Measurements from ENCODE around the gene ZNF396.

ZNF396 gene

GRCh38 chr18:35389095-35389618 is 12.0 kb upstream of the ZNF396 start:
- Histone ChIP-seq H3K4me1 (no peaks in the 10 kb centered on the region), H3K36me3 (no peaks in the 10 kb centered on the region), H3K9me3 (no peaks in the 10 kb centered on the region), H3K4me3 (ENCODE audit: low read depth, low read length) (no peak overlapping the region), H3K27me3 (no peaks in the 10 kb centered on the region; the same call in 1 of the 2 replicates)
- no peak for TF ChIP-seq CTCF (IDR thresholded peaks at IDR 0.05; ENCODE audit: low read depth, low read length)
- DNase-seq = no peak

DNA sequence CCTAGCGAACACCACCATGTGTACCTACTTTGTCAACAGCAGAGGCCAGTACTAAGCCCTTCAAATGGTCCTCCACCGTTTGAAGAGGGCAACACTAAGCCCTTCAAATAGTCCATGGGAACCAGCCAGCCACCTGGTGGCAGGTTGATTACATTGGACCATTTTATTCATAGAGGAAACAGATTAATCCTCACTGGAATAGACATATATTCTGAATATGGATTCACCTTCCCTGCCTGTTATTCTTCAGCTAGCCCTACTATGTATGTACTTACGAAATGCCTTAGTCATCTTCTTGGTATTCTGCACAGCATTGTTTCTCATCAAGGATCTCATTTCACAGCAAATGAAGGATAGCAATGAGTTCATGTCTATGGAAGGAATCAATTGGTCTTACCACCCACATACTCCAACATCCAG is 10.0 kb upstream of the ZNF396 start:
- H3K36me3 ChIP-seq = no peaks in the 10 kb centered on the region
- no peaks in the 10 kb centered on the region; the same call in 1 of the 2 replicates for H3K27me3 ChIP-seq
- H3K9me3 ChIP-seq = no peaks in the 10 kb centered on the region
- peak; percentile 8 for DNase-seq
- TF ChIP-seq CTCF (IDR thresholded peaks at IDR 0.05; ENCODE audit: low read depth, low read length) = peak; percentile 39
- peak overlapping the region; percentile 35 for H3K4me3 ChIP-seq (ENCODE audit: low read depth, low read length)
- H3K4me1 ChIP-seq = no peaks in the 10 kb centered on the region

GRCh38 chr18:35386600-35387100 is 9.5 kb upstream of the ZNF396 start:
- Histone ChIP-seq H3K36me3 (no peaks in the 10 kb centered on the region), H3K4me3 (ENCODE audit: low read depth, low read length) (peak overlapping the region; percentile 35), H3K27me3 (no peaks in the 10 kb centered on the region; the same call in 1 of the 2 replicates), H3K4me1 (no peaks in the 10 kb centered on the region), H3K9me3 (no peaks in the 10 kb centered on the region)
- TF ChIP-seq CTCF (IDR thresholded peaks at IDR 0.05; ENCODE audit: low read depth, low read length) = peak; percentile 80
- peak; percentile 59 for DNase-seq

- DNase-seq = no peak
These were observed 6.0 kb upstream of the ZNF396 start for GRCh38 chr18:35383136-35383535.

GRCh38 chr18:35379421-35379820 is 2.3 kb upstream of the ZNF396 start:
- no peaks in the 10 kb centered on the region for H3K9me3 ChIP-seq
- no peaks in the 10 kb centered on the region for H3K27me3 ChIP-seq
- no peaks in the 10 kb centered on the region for H3K36me3 ChIP-seq
- no peak overlapping the region for H3K4me3 ChIP-seq (ENCODE audit: low read depth, low read length)
- no peak for DNase-seq
- no peaks in the 10 kb centered on the region for H3K4me1 ChIP-seq
- TF ChIP-seq CTCF (IDR thresholded peaks at IDR 0.05; ENCODE audit: low read depth, low read length) = no peak

More at GRCh38 chr18:35383136-35383535, 6.0 kb upstream of the ZNF396 start:
- TF ChIP-seq CTCF (IDR thresholded peaks at IDR 0.05; ENCODE audit: low read depth, low read length) = no peak
- no peaks in the 10 kb centered on the region for H3K9me3 ChIP-seq
- H3K4me1 ChIP-seq = no peaks in the 10 kb centered on the region
- no peaks in the 10 kb centered on the region for H3K27me3 ChIP-seq
- H3K36me3 ChIP-seq = no peaks in the 10 kb centered on the region
- no peak overlapping the region for H3K4me3 ChIP-seq (ENCODE audit: low read depth, low read length)

- Histone ChIP-seq H3K4me1 (no peaks in the 10 kb centered on the region), H3K36me3 (no peaks in the 10 kb centered on the region), H3K27me3 (no peaks in the 10 kb centered on the region), H3K9me3 (no peaks in the 10 kb centered on the region), H3K4me3 (ENCODE audit: low read depth, low read length) (no peak overlapping the region)
- TF ChIP-seq CTCF (IDR thresholded peaks at IDR 0.05; ENCODE audit: low read depth, low read length) = no peak
- DNase-seq = no peak
These were observed 1.4 kb upstream of the ZNF396 start for GRCh38 chr18:35378574-35378896.

Measured in BE2C (cell line).